Kidney (tissue), 22 donors: ENCODE data around the gene AGBL4. TPM values are rescaled to one million over a fixed set of nuclear protein-coding genes. Genes with fewer than 3 reads are reported as not detected.

Experiments
- DNase-seq, 5 donors: peaks; one replicate each; pipeline ENCODE4 v3.0.0-alpha.2; 2013 to 2020
- FAIRE-seq: peaks from 2 replicates; lab custom pipeline; 2012; peaks lifted over from hg19 to GRCh38; lab: Jason Lieb, UNC
- H3K27ac ChIP-seq, 2 donors: one replicate each; pipeline ENCODE4 v1.7.0; 2013; ENCODE audit warnings: low read depth in 2 of 2, low read length in 2 of 2, inconsistent platforms in 1 of 2
- H3K27me3 ChIP-seq: one replicate; pipeline ENCODE4 v1.7.1; 2013; ENCODE audit warnings: low read length, inconsistent platforms; ENCODE audit not compliant: control insufficient read depth, insufficient read depth
- H3K36me3 ChIP-seq, 3 donors: one replicate each; pipeline versions ENCODE4 v1.7.0 to v1.7.1; 2013; ENCODE audit warnings: low read length in 3 of 3, control low read depth in 1 of 3, inconsistent platforms in 1 of 3; ENCODE audit not compliant: insufficient read depth in 3 of 3, control insufficient read depth in 2 of 3
- H3K4me1 ChIP-seq, 3 donors: one replicate each; pipeline versions ENCODE4 v1.7.0 to v1.7.1; 2013; ENCODE audit warnings: low read length in 3 of 3, inconsistent platforms in 1 of 3, low read depth in 1 of 3; ENCODE audit not compliant: control insufficient read depth in 2 of 3, insufficient read depth in 2 of 3
- H3K4me3 ChIP-seq, 3 donors: one replicate each; pipeline versions ENCODE4 v1.7.0 to v1.8.1; 2013; ENCODE audit warnings: low read length in 3 of 3, control low read depth in 1 of 3, inconsistent platforms in 1 of 3
- H3K9ac ChIP-seq, 3 donors: one replicate each; pipeline versions ENCODE4 v1.7.0 to v1.7.1; 2013; ENCODE audit warnings: low read length in 3 of 3, control low read depth in 1 of 3, inconsistent platforms in 1 of 3
- H3K9me3 ChIP-seq, 3 donors: one replicate each; pipeline versions ENCODE4 v1.7.0 to v1.7.1; 2013; ENCODE audit warnings: low read length in 3 of 3, control low read depth in 1 of 3, inconsistent platforms in 1 of 3; ENCODE audit not compliant: control insufficient read depth in 2 of 3, insufficient read depth in 1 of 3
- intact Hi-C: fragments of 100-400 bp; cut with DNase I; formaldehyde crosslinking; loops from one replicate; pipeline ENCODE4 v1.11.1; 2022
- long read RNA-seq, 10 donors: library from polyadenylated mRNA in 1 of 10; unstranded in 1 of 10; transcript quantifications; one replicate each; pipeline ENCODE4 v2.0.0 and lab custom pipeline, GENCODE V29; 2021 to 2026
- polyA plus RNA-seq: library from polyadenylated mRNA; stranded (reverse); fragments of 350-450 nt; fragmentation: Illumina TruSeq; extraction: RNeasy Lipid Tissue Mini Kit (QIAGEN cat#74804); gene quantifications from one replicate; pipeline ENCODE4 v1.2.3, GENCODE V29; 2014; ENCODE audit warnings: low read depth, low replicate concordance; ENCODE audit not compliant: insufficient read depth
- total RNA-seq: library from RNA; stranded (reverse); fragmentation: NEBNext Ultra II Directional; extraction: Animal tissue kit (Norgen Biotek cat#: 25700); gene quantifications from one replicate; pipeline ENCODE4 v1.2.1, GENCODE V29; 2021
- TF ChIP-seq, protein P1 (sequence below): IDR thresholded peaks from 3 replicates; pipeline ENCODE4 v1.5.1; 2012; ENCODE audit warnings: mild to moderate bottlenecking, moderate library complexity, borderline replicate concordance; ENCODE audit not compliant: insufficient read depth; ENCODE audit errors: extremely low read depth
- donor health status: control.
- donor health status: control.
- donor health status: control.
- donor health status: control.
- donor health status: control.
- donor health status: DM: yes; HTN: yes; CAD: no.
- donor health status: Normal renal cell carcinoma (clear cell type).

Gene AGBL4
- total RNA-seq, result 2.7 TPM
- polyA plus RNA-seq, result 1.5 TPM
- long read RNA-seq, donor 1, result 0 reads
- long read RNA-seq, donor 2, result 0 reads
- long read RNA-seq, donor 3, result 0 reads
- long read RNA-seq, donor 4, result 0 reads
- long read RNA-seq, donor 5, result 0 reads
- long read RNA-seq, donor 6, result 0 reads
- long read RNA-seq, donor 7, partial matches to known transcripts, result 0 of 2 reads
- long read RNA-seq, donor 7, other reads (novel, unspliced or antisense), result 2 of 2 reads
- long read RNA-seq, donor 8, result 0 reads
- long read RNA-seq, donor 9, result 0 reads
- long read RNA-seq, donor 10, result 0 reads

- Histone ChIP-seq H3K9ac (peak within 1 kb of the TSS; percentile 13 to 53 (median 48)), H3K27ac (no peak within 1 kb of the TSS)
Observed at GRCh38 chr1:50023292-50024159, at the start of gene AGBL4. Gene AGBL4, minus strand, starts transcription at chr1:50023954.

GRCh38 chr1:50066806-50067205, 43.1 kb upstream of the AGBL4 start:
- DNase-seq (no peak), FAIRE-seq (no peak)
- H3K36me3 ChIP-seq, result no peaks in the 10 kb centered on the region
- H3K4me1 ChIP-seq, result no peaks in the 10 kb centered on the region
- TF ChIP-seq, protein P1, sequence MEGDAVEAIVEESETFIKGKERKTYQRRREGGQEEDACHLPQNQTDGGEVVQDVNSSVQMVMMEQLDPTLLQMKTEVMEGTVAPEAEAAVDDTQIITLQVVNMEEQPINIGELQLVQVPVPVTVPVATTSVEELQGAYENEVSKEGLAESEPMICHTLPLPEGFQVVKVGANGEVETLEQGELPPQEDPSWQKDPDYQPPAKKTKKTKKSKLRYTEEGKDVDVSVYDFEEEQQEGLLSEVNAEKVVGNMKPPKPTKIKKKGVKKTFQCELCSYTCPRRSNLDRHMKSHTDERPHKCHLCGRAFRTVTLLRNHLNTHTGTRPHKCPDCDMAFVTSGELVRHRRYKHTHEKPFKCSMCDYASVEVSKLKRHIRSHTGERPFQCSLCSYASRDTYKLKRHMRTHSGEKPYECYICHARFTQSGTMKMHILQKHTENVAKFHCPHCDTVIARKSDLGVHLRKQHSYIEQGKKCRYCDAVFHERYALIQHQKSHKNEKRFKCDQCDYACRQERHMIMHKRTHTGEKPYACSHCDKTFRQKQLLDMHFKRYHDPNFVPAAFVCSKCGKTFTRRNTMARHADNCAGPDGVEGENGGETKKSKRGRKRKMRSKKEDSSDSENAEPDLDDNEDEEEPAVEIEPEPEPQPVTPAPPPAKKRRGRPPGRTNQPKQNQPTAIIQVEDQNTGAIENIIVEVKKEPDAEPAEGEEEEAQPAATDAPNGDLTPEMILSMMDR, result no peak
- H3K27me3 ChIP-seq, result no peaks in the 10 kb centered on the region
- no peak overlapping the region for H3K27ac ChIP-seq
- no peak overlapping the region for H3K4me3 ChIP-seq
- intact Hi-C loops, result no loop called here
- no peaks in the 10 kb centered on the region for H3K9me3 ChIP-seq
- no peak overlapping the region for H3K9ac ChIP-seq

More at GRCh38 chr1:50023292-50024159, at the start of gene AGBL4:
- Histone ChIP-seq H3K9me3 (no peaks in the 10 kb centered on the region), H3K4me1 (no peaks in the 10 kb centered on the region), H3K27me3 (no peaks in the 10 kb centered on the region), H3K4me3 (peak within 1 kb of the TSS; percentile 55 to 70 (median 63)), H3K36me3 (no peaks in the 10 kb centered on the region)
- DNase-seq, result peak; percentile 78 to 89 (median 83)
- no peak for FAIRE-seq
- intact Hi-C loops, result no loop called here
- TF ChIP-seq, protein P1, result no peak

- no peak overlapping the region for H3K27ac ChIP-seq
- no peak overlapping the region for H3K4me3 ChIP-seq
- intact Hi-C loops, result no loop called here
- no peaks in the 10 kb centered on the region for H3K27me3 ChIP-seq
- H3K36me3 ChIP-seq, result no peaks in the 10 kb centered on the region
- H3K9ac ChIP-seq, result no peak overlapping the region
- no peaks in the 10 kb centered on the region for H3K9me3 ChIP-seq
- DNase-seq, result no peak
- no peaks in the 10 kb centered on the region for H3K4me1 ChIP-seq
- TF ChIP-seq, protein P1, result no peak
- FAIRE-seq, result no peak
Observed at GRCh38 chr1:50060279-50060678, 36.5 kb upstream of the AGBL4 start.
